ENCODE data around the gene IFNL1. TPM values are rescaled to one million over a fixed set of nuclear protein-coding genes. Genes with fewer than 3 reads are reported as not detected.

IFNL1 gene
- total and polyA plus RNA-seq, 3 experiments from 2014 or later = 4.6 TPM; not detected in 2

GRCh38 chr19:39277598-39277997 is 18.6 kb upstream of the IFNL1 start:
- no peak overlapping the region for H3K27ac ChIP-seq (ENCODE audit: low read depth, low read length)
- ChIA-PET CTCF (no interaction called here), POLR2A (no interaction called here)
- Mint-ChIP-seq H3K27ac (peak overlapping the region in 2 of 8 donors; percentile 66 to 69), H3K36me3 (peaks cover 0 to 4% (median 0%) of the 10 kb centered on the region in 3 donors), H3K4me3 (no peak overlapping the region), H3K9me3 (peaks cover 0 to 10% (median 0%) of the 10 kb centered on the region in 5 donors), H3K27me3 (peaks cover 4 to 6% of the 10 kb centered on the region in 2 donors), H3K4me1 (no peaks in the 10 kb centered on the region)
- no peak overlapping the region for H3K4me3 ChIP-seq (ENCODE audit: low read length)
- H3K9me3 ChIP-seq (ENCODE audit: low read length) = no peaks in the 10 kb centered on the region
- H3K4me1 ChIP-seq (ENCODE audit: insufficient read depth, low read length) = no peaks in the 10 kb centered on the region
- no peak for DNase-seq
- no peaks in the 10 kb centered on the region for H3K36me3 ChIP-seq (ENCODE audit: insufficient read depth, low read length)
- H3K27me3 ChIP-seq (ENCODE audit: insufficient read depth, low read length, poor library complexity, severe bottlenecking) = no peaks in the 10 kb centered on the region

GRCh38 chr19:39282021-39282420 is 14.2 kb upstream of the IFNL1 start:
- Histone ChIP-seq H3K27ac (ENCODE audit: low read depth, low read length) (no peak overlapping the region), H3K4me3 (ENCODE audit: low read length) (no peak overlapping the region), H3K36me3 (ENCODE audit: insufficient read depth, low read length) (no peaks in the 10 kb centered on the region), H3K9me3 (ENCODE audit: low read length) (no peaks in the 10 kb centered on the region), H3K27me3 (ENCODE audit: insufficient read depth, low read length, poor library complexity, severe bottlenecking) (no peaks in the 10 kb centered on the region), H3K4me1 (ENCODE audit: insufficient read depth, low read length) (no peaks in the 10 kb centered on the region)
- ChIA-PET CTCF (no interaction called here), POLR2A (no interaction called here)
- no peak overlapping the region for H3K4me3 Mint-ChIP-seq
- peaks cover 0 to 15% (median 7%) of the 10 kb centered on the region in 5 donors for H3K9me3 Mint-ChIP-seq
- H3K27me3 Mint-ChIP-seq = peaks cover 2 to 5% of the 10 kb centered on the region in 2 donors
- H3K4me1 Mint-ChIP-seq = no peaks in the 10 kb centered on the region
- no peak for DNase-seq
- no peak overlapping the region for H3K27ac Mint-ChIP-seq
- H3K36me3 Mint-ChIP-seq = peaks cover 0 to 13% (median 0%) of the 10 kb centered on the region in 3 donors

GRCh38 chr19:39284032-39284431 is 12.2 kb upstream of the IFNL1 start:
- Mint-ChIP-seq H3K27ac (no peak overlapping the region), H3K27me3 (peaks cover 2 to 5% of the 10 kb centered on the region in 2 donors), H3K36me3 (peaks cover 0 to 13% (median 0%) of the 10 kb centered on the region in 3 donors), H3K4me3 (no peak overlapping the region), H3K4me1 (no peaks in the 10 kb centered on the region), H3K9me3 (peaks cover 0 to 15% (median 7%) of the 10 kb centered on the region in 5 donors)
- H3K9me3 ChIP-seq (ENCODE audit: low read length) = no peaks in the 10 kb centered on the region
- POLR2A ChIA-PET = no interaction called here
- CTCF ChIA-PET = no interaction called here
- H3K4me1 ChIP-seq (ENCODE audit: insufficient read depth, low read length) = no peaks in the 10 kb centered on the region
- no peak overlapping the region for H3K4me3 ChIP-seq (ENCODE audit: low read length)
- DNase-seq = no peak
- H3K36me3 ChIP-seq (ENCODE audit: insufficient read depth, low read length) = no peaks in the 10 kb centered on the region
- no peak overlapping the region for H3K27ac ChIP-seq (ENCODE audit: low read depth, low read length)
- no peaks in the 10 kb centered on the region for H3K27me3 ChIP-seq (ENCODE audit: insufficient read depth, low read length, poor library complexity, severe bottlenecking)

- no peak overlapping the region for H3K27ac ChIP-seq (ENCODE audit: low read depth, low read length)
- no peaks in the 10 kb centered on the region for H3K36me3 ChIP-seq (ENCODE audit: insufficient read depth, low read length)
- H3K9me3 ChIP-seq (ENCODE audit: low read length) = no peaks in the 10 kb centered on the region
- ChIA-PET CTCF (interaction anchor here (0.7 kb wide), 1 partner anchor 11 kb away, joined by 3 read pairs; no protein-coding TSS in a partner anchor), POLR2A (no interaction called here)
- no peaks in the 10 kb centered on the region for H3K27me3 ChIP-seq (ENCODE audit: insufficient read depth, low read length, poor library complexity, severe bottlenecking)
- Mint-ChIP-seq H3K4me3 (no peak overlapping the region), H3K27ac (peak overlapping the region in 1 of 8 donors; percentile 30), H3K9me3 (no peaks in the 10 kb centered on the region), H3K36me3 (peaks cover 0 to 1% (median 0%) of the 10 kb centered on the region in 3 donors), H3K27me3 (no peaks in the 10 kb centered on the region), H3K4me1 (peaks cover 16 to 23% (median 16%) of the 10 kb centered on the region in 3 donors)
- H3K4me1 ChIP-seq (ENCODE audit: insufficient read depth, low read length) = peaks cover 7% of the 10 kb centered on the region
- DNase-seq = peak in 1 of 5 donors; percentile 6
- no peak overlapping the region for H3K4me3 ChIP-seq (ENCODE audit: low read length)
Observed at GRCh38 chr19:39293394-39293793, 2.8 kb upstream of the IFNL1 start.

- H3K4me3 ChIP-seq (ENCODE audit: low read length) = no peak overlapping the region
- H3K27me3 Mint-ChIP-seq = no peaks in the 10 kb centered on the region
- H3K36me3 Mint-ChIP-seq = peaks cover 0 to 1% (median 0%) of the 10 kb centered on the region in 3 donors
- H3K4me3 Mint-ChIP-seq = peak overlapping the region in 6 of 7 donors; percentile 24 to 71 (median 54)
- peaks cover 28 to 41% (median 30%) of the 10 kb centered on the region in 3 donors for H3K4me1 Mint-ChIP-seq
- peaks cover 19% of the 10 kb centered on the region for H3K4me1 ChIP-seq (ENCODE audit: insufficient read depth, low read length)
- no peaks in the 10 kb centered on the region for H3K9me3 ChIP-seq (ENCODE audit: low read length)
- ChIA-PET POLR2A (interaction anchor here (0.6 to 1.1 kb wide), 3 partner anchors 13 to 101 kb away, joined by 3 to 8 read pairs (median 3); partner anchors contain the start of gene SAMD4B), CTCF (interaction anchor here (1.3 kb wide), 1 partner anchor 31 kb away, joined by 4 read pairs; no protein-coding TSS in a partner anchor)
- no peaks in the 10 kb centered on the region for H3K9me3 Mint-ChIP-seq
- no peaks in the 10 kb centered on the region for H3K36me3 ChIP-seq (ENCODE audit: insufficient read depth, low read length)
- DNase-seq = peak in 1 of 5 donors; percentile 19
- no peak overlapping the region for H3K27ac ChIP-seq (ENCODE audit: low read depth, low read length)
- H3K27ac Mint-ChIP-seq = peak overlapping the region in 6 of 8 donors; percentile 49 to 79 (median 74)
- H3K27me3 ChIP-seq (ENCODE audit: insufficient read depth, low read length, poor library complexity, severe bottlenecking) = no peaks in the 10 kb centered on the region
Observed at GRCh38 chr19:39296906-39297305, 699 bp downstream of the IFNL1 start.

GRCh38 chr19:39297931-39298634 is 1.9 kb downstream of the IFNL1 start:
- H3K27ac Mint-ChIP-seq = peak overlapping the region; percentile 18 to 97 (median 89)
- H3K36me3 Mint-ChIP-seq = peaks cover 0 to 1% (median 0%) of the 10 kb centered on the region in 3 donors
- H3K27me3 Mint-ChIP-seq = no peaks in the 10 kb centered on the region
- Histone ChIP-seq H3K4me1 (ENCODE audit: insufficient read depth, low read length) (peaks cover 19% of the 10 kb centered on the region), H3K27me3 (ENCODE audit: insufficient read depth, low read length, poor library complexity, severe bottlenecking) (no peaks in the 10 kb centered on the region), H3K9me3 (ENCODE audit: low read length) (no peaks in the 10 kb centered on the region), H3K27ac (ENCODE audit: low read depth, low read length) (peak overlapping the region; percentile 21), H3K36me3 (ENCODE audit: insufficient read depth, low read length) (no peaks in the 10 kb centered on the region), H3K4me3 (ENCODE audit: low read length) (peak overlapping the region; percentile 36)
- ChIA-PET POLR2A (interaction anchor here (1.0 kb wide), 1 partner anchor 100 kb away, joined by 3 read pairs; no protein-coding TSS in a partner anchor), CTCF (interaction anchor here (1.5 kb wide), 1 partner anchor 32 kb away, joined by 4 read pairs; no protein-coding TSS in a partner anchor)
- H3K9me3 Mint-ChIP-seq = no peaks in the 10 kb centered on the region
- H3K4me3 Mint-ChIP-seq = peak overlapping the region; percentile 68 to 89 (median 86)
- DNase-seq = peak; percentile 34 to 85 (median 61)
- H3K4me1 Mint-ChIP-seq = peaks cover 28 to 41% (median 30%) of the 10 kb centered on the region in 3 donors

GRCh38 chr19:39299404-39299803 is 3.2 kb downstream of the IFNL1 start:
- peak overlapping the region; percentile 22 to 90 (median 81) for H3K27ac Mint-ChIP-seq
- Histone ChIP-seq H3K27me3 (ENCODE audit: insufficient read depth, low read length, poor library complexity, severe bottlenecking) (no peaks in the 10 kb centered on the region), H3K9me3 (ENCODE audit: low read length) (no peaks in the 10 kb centered on the region), H3K4me1 (ENCODE audit: insufficient read depth, low read length) (peaks cover 19% of the 10 kb centered on the region), H3K36me3 (ENCODE audit: insufficient read depth, low read length) (no peaks in the 10 kb centered on the region), H3K4me3 (ENCODE audit: low read length) (no peak overlapping the region), H3K27ac (ENCODE audit: low read depth, low read length) (no peak overlapping the region)
- DNase-seq = peak in 2 of 5 donors; percentile 54 to 61
- no peaks in the 10 kb centered on the region for H3K9me3 Mint-ChIP-seq
- ChIA-PET POLR2A (interaction anchor here (0.5 to 0.7 kb wide), 2 partner anchors 10 to 36 kb away, joined by 8 to 9 read pairs; no protein-coding TSS in a partner anchor), CTCF (interaction anchor here (1.6 kb wide), 2 partner anchors 28 to 177 kb away, joined by 3 to 7 read pairs; no protein-coding TSS in a partner anchor)
- no peaks in the 10 kb centered on the region for H3K36me3 Mint-ChIP-seq
- H3K4me1 Mint-ChIP-seq = peaks cover 28 to 38% (median 30%) of the 10 kb centered on the region in 3 donors
- no peaks in the 10 kb centered on the region for H3K27me3 Mint-ChIP-seq
- H3K4me3 Mint-ChIP-seq = peak overlapping the region; percentile 46 to 83 (median 69)

- H3K27me3 Mint-ChIP-seq = no peaks in the 10 kb centered on the region
- no peak for DNase-seq
- peak overlapping the region in 4 of 7 donors; percentile 48 to 83 (median 71) for H3K4me3 Mint-ChIP-seq
- POLR2A ChIA-PET = interaction anchor here (0.5 kb wide), 1 partner anchor 9 kb away, joined by 8 read pairs; no protein-coding TSS in a partner anchor
- H3K27ac ChIP-seq (ENCODE audit: low read depth, low read length) = no peak overlapping the region
- H3K9me3 Mint-ChIP-seq = no peaks in the 10 kb centered on the region
- peaks cover 19% of the 10 kb centered on the region for H3K4me1 ChIP-seq (ENCODE audit: insufficient read depth, low read length)
- H3K36me3 Mint-ChIP-seq = no peaks in the 10 kb centered on the region
- H3K36me3 ChIP-seq (ENCODE audit: insufficient read depth, low read length) = no peaks in the 10 kb centered on the region
- peak overlapping the region; percentile 40 to 90 (median 81) for H3K27ac Mint-ChIP-seq
- no peak overlapping the region for H3K4me3 ChIP-seq (ENCODE audit: low read length)
- CTCF ChIA-PET = interaction anchor here (1.6 kb wide), 2 partner anchors 28 to 178 kb away, joined by 3 to 7 read pairs; no protein-coding TSS in a partner anchor
- peaks cover 28 to 36% (median 30%) of the 10 kb centered on the region in 3 donors for H3K4me1 Mint-ChIP-seq
- no peaks in the 10 kb centered on the region for H3K9me3 ChIP-seq (ENCODE audit: low read length)
- H3K27me3 ChIP-seq (ENCODE audit: insufficient read depth, low read length, poor library complexity, severe bottlenecking) = no peaks in the 10 kb centered on the region
Observed at GRCh38 chr19:39299832-39300231, 3.6 kb downstream of the IFNL1 start.

Data from CD8-positive, alpha-beta memory T cell (primary cell).